ENCODE results near the gene ELK4.

The ELK4 gene

GRCh38 chr1:205593532-205593931, 38.3 kb downstream of the ELK4 start:
- no peak for DNase-seq

- no peak for DNase-seq
These were observed 39.3 kb downstream of the ELK4 start for GRCh38 chr1:205592443-205593003.

GRCh38 chr1:205591522-205592351, 40.1 kb downstream of the ELK4 start:
- DNase-seq: peak; percentile 36

- DNase-seq: no peak
These were observed 40.9 kb downstream of the ELK4 start for GRCh38 chr1:205590777-205591513.

GRCh38 chr1:205590457-205590768, 41.4 kb downstream of the ELK4 start:
- DNase-seq: no peak

- no peak for DNase-seq
These were observed 42.0 kb downstream of the ELK4 start for GRCh38 chr1:205589618-205590456.

GRCh38 chr1:205589046-205589445, 42.8 kb downstream of the ELK4 start:
- DNase-seq: no peak

- DNase-seq: no peak
These were observed 43.2 kb downstream of the ELK4 start for GRCh38 chr1:205588636-205589035.

- no peak for DNase-seq
These were observed 44.2 kb downstream of the ELK4 start for GRCh38 chr1:205587581-205587980.

GRCh38 chr1:205585835-205586785, 45.7 kb downstream of the ELK4 start:
- DNase-seq: no peak

GRCh38 chr1:205585169-205585834, 46.5 kb downstream of the ELK4 start:
- no peak for DNase-seq

- no peak for DNase-seq
These were observed 47.1 kb downstream of the ELK4 start for GRCh38 chr1:205584732-205585131.

GRCh38 chr1:205583461-205584130, 48.2 kb downstream of the ELK4 start:
- no peak for DNase-seq

GRCh38 chr1:205582471-205583291, 49.1 kb downstream of the ELK4 start:
- no peak for DNase-seq

- no peak for DNase-seq
These were observed 49.8 kb downstream of the ELK4 start for GRCh38 chr1:205582046-205582445.

GRCh38 chr1:205581321-205581980, 50.4 kb downstream of the ELK4 start:
- DNase-seq: no peak

GRCh38 chr1:205580923-205581180, 51.0 kb downstream of the ELK4 start:
- no peak for DNase-seq

GRCh38 chr1:205580140-205580922, 51.5 kb downstream of the ELK4 start:
- DNase-seq: no peak

GRCh38 chr1:205579711-205580110, 52.1 kb downstream of the ELK4 start:
- DNase-seq: no peak
